ENCODE data around the gene NOTO.
"Not testable (repeated sequence)": the region's sequence is repeated elsewhere in the genome, so short reads cannot be mapped to it uniquely, and the experiment has no call there.

Gene NOTO, protein sequence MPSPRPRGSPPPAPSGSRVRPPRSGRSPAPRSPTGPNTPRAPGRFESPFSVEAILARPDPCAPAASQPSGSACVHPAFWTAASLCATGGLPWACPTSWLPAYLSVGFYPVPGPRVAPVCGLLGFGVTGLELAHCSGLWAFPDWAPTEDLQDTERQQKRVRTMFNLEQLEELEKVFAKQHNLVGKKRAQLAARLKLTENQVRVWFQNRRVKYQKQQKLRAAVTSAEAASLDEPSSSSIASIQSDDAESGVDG

DNA sequence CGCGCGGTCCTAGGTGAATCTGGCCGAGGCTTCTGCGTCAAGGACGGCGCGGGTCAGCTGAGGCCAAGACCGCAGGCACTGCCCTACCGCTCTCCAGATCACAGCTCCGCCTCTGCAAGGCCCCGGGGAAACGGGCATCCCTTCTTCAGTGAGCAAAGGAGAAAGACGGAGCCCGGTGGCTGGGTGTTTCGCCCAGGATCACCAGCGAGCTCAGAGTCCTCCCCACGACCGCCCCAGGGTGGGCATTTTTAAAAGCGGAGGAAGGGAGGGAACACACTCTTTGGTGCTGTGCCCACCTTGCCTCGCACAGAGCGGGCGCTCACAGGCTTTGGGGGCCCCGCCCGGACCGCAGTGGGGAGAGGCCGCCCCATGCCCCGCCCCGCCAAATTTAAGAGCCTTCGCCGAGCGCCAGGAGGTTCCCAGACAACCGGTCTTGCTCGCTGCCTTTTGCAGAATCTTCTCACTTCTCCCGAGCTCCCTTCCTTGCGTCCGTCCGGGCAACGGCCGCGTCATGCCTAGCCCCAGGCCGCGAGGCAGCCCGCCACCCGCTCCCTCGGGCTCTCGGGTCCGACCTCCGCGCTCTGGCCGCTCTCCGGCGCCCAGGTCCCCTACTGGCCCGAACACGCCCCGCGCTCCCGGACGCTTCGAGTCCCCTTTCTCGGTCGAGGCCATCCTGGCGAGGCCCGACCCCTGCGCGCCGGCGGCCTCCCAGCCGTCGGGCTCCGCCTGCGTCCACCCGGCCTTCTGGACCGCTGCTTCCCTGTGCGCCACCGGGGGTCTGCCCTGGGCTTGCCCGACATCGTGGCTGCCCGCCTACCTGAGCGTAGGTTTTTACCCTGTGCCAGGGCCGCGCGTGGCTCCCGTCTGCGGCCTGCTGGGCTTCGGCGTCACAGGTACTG, at the start of gene NOTO:
Gene NOTO (plus strand): TSS at position 419 of the 899 bp plus-strand sequence. CDS start 93 bp downstream, at position 512.
- CTCF ChIA-PET, result no interaction called here
- TF ChIP-seq HDGF (IDR thresholded peaks at IDR 0.05; ENCODE audit: borderline replicate concordance), result no peak
- POLR2A ChIA-PET, result no interaction called here
- no peak for DNase-seq (ENCODE audit: extremely low spot score)

DNA sequence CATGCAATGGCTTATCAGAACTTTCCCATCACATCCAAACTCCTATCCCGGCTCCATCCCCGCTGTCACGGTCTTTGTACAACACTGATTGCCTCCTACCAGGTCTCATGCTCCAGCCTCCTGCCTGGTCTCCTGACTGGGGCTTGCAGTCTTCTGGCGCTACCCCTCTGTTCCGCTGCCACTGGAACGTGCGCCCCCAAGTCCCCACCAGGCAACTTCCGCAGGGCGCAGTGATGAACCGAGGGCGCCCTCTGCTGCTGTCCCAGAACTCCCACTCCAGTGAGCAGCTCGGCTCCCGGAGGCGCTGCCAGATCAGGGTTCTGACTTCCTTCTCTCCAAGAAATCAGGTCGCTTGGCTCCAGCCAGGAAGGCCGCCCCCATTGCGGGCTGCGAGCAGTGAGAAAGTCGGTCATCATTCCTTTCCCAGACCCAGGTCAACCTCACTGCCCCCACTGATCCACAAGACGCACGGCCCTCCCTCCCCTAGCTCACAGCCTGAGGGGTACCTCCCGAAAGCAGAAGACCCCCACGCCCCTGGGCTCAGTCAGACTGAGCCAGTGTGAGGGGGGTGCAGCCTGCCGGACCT, 45.7 kb upstream of the NOTO start:
- DNase-seq (ENCODE audit: extremely low spot score), result peak; percentile 76
- TF ChIP-seq CTBP1 (IDR thresholded peaks at IDR 0.05; ENCODE audit: borderline replicate concordance) (no peak), TARDBP (IDR thresholded peaks at IDR 0.05) (no peak), FOXA1 (IDR thresholded peaks at IDR 0.05) (no peak), L3MBTL2 (conservative IDR thresholded peaks at IDR 0.05) (no peak), FOXM1 (IDR thresholded peaks at IDR 0.05; ENCODE audit: borderline replicate concordance) (no peak), ZNF384 (IDR thresholded peaks at IDR 0.05) (no peak), ARNT (IDR thresholded peaks at IDR 0.05) (no peak), LEF1 (IDR thresholded peaks at IDR 0.05; ENCODE audit: borderline replicate concordance) (no peak), FOXK2 (IDR thresholded peaks at IDR 0.05) (no peak), ELF4 (IDR thresholded peaks at IDR 0.05) (no peak), HDGF (IDR thresholded peaks at IDR 0.05; ENCODE audit: borderline replicate concordance) (no peak), SP1 (IDR thresholded peaks at IDR 0.05) (no peak), NFRKB (IDR thresholded peaks at IDR 0.05) (no peak), BHLHE40 (IDR thresholded peaks at IDR 0.05; ENCODE audit: borderline replicate concordance) (no peak), SUZ12 (IDR thresholded peaks at IDR 0.05) (no peak)
- TF ChIP-seq, protein P1, sequence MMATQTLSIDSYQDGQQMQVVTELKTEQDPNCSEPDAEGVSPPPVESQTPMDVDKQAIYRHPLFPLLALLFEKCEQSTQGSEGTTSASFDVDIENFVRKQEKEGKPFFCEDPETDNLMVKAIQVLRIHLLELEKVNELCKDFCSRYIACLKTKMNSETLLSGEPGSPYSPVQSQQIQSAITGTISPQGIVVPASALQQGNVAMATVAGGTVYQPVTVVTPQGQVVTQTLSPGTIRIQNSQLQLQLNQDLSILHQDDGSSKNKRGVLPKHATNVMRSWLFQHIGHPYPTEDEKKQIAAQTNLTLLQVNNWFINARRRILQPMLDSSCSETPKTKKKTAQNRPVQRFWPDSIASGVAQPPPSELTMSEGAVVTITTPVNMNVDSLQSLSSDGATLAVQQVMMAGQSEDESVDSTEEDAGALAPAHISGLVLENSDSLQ (IDR thresholded peaks at IDR 0.05), result no peak
- ChIA-PET POLR2A (no interaction called here), CTCF (interaction anchor here (0.5 to 2.2 kb wide), 13 partner anchors 18 to 496 kb away, joined by 3 to 37 read pairs (median 4); no protein-coding TSS in a partner anchor)

DNA sequence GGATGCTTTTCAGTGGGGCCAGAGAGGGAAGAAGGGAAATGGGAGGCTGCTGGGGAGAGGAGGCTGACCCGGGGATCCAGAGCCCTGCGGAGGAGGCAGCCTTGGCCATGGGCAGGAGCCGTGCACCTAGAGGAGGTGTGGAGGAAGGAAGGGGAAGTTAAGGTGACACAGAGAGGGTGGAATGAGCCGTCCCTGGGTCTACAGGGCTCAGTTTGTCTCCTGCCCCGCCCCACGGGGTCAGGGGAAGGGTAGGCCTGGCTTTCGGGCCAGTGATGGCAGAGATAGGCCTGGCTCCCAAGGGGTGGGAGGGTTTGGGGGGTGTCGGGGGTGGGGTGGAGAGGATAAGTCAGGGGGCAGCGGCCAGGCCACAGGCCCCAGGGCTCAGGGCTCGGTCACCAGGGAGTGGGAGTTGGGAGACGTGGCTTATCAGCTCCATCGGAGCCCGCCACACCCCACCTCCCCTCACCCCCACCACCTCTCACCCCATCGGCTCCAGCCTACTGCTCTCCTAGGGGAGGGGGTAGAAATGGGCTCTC, 39.5 kb upstream of the NOTO start:
- no peak for DNase-seq (ENCODE audit: extremely low spot score)
- ChIA-PET POLR2A (no interaction called here), CTCF (interaction anchor here (1.0 to 1.7 kb wide), 2 partner anchors 78 to 270 kb away, joined by 4 to 10 read pairs; no protein-coding TSS in a partner anchor)
- TF ChIP-seq SP1 (IDR thresholded peaks at IDR 0.05), result no peak
- no peak for TF ChIP-seq ARNT (IDR thresholded peaks at IDR 0.05)

DNA sequence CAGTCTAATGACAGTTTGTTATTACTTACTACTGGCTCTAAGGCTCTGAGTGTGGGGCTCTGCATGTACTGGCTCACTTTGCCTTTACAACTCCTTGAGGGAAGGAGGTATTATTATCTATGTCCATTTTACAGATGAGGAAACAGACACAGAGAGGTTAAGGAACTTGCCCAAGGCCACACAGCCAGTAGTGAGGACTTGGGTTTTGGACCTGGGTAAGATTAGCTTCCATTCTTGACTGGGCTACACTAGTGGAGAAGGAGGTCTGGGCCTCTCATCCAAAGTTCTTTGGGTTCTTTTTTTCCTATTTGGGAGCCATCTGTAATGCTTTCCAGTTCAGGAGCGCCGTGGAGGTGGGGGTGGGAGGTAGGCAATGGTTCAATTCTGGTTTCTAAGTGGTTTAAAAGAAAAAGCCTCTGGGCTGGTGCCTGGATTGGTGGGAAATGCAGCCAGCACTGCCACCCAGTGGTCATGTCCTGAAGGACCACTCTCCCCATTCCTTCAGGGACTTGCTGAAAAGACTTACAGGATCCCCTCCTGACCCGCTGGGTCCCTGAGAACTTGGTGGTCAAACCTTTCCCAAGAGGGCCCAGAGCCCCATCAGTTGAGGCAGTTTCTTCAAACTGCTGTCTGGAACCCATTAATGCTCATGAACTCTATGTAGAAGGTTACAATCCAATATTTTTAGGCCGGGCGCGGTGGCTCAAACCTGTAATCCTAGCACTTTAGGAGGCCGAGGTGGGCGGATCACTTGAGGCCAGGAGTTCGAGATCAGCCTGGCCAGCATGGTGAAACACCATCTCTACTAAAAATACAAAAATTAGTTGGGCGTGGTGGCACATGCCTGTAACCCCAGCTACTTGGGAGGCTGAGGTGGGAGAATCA, 38.6 kb upstream of the NOTO start:
- ChIA-PET POLR2A (no interaction called here), CTCF (interaction anchor here (1.0 to 1.7 kb wide), 3 partner anchors 14 to 270 kb away, joined by 4 to 10 read pairs (median 4); no protein-coding TSS in a partner anchor)
- DNase-seq (ENCODE audit: extremely low spot score), result peak; percentile 87
- TF ChIP-seq L3MBTL2 (conservative IDR thresholded peaks at IDR 0.05) (no peak), HDGF (IDR thresholded peaks at IDR 0.05; ENCODE audit: borderline replicate concordance) (no peak), ARNT (IDR thresholded peaks at IDR 0.05) (no peak), TARDBP (IDR thresholded peaks at IDR 0.05) (no peak), FOXK2 (IDR thresholded peaks at IDR 0.05) (no peak), SUZ12 (IDR thresholded peaks at IDR 0.05) (no peak), ELF4 (IDR thresholded peaks at IDR 0.05) (no peak)
- TF ChIP-seq, protein P1 (IDR thresholded peaks at IDR 0.05), result no peak

DNA sequence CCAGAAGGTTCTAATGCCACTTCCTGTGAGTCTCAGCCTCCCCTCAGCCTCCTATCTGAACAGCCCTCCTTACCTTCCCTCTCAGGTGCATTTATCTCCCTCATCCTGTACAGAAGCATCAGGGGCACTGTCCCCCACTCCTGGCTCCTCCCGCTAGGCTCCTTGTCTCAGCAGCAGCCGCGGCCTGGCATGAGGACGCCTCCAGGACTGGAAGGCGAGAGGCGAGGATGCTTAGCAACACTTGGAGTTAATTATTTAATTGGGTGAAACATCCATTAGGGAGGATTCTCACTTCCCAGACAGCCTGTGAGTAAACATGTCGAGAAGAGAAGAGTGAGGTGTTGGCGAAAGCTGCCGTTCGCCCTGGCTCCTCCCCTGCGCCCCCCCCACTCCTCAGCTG, 36.4 kb upstream of the NOTO start:
- DNase-seq (ENCODE audit: extremely low spot score); CTCF ChIA-PET; POLR2A ChIA-PET: not testable (repeated sequence)

DNA sequence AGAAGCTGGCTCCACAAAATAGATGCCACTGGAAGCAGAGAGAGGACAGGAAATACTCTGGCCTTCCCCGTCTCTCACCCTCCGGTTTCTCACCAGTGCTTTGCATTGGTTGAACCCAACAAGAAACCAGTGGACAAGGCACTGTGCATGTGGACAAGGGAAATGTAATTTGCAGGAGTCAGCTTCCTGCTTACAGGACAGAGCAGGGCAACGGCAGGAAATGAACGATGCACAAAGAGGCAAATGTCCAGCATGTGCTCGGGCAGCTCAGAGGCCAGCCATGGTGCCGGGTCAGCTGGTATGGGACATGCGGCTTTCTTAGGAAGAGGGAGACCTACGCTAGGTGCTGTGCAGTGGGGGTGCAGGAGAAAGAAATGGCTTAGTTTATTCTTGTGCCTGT, 35.6 kb upstream of the NOTO start:
- DNase-seq (ENCODE audit: extremely low spot score); CTCF ChIA-PET; POLR2A ChIA-PET: not testable (repeated sequence)

DNA sequence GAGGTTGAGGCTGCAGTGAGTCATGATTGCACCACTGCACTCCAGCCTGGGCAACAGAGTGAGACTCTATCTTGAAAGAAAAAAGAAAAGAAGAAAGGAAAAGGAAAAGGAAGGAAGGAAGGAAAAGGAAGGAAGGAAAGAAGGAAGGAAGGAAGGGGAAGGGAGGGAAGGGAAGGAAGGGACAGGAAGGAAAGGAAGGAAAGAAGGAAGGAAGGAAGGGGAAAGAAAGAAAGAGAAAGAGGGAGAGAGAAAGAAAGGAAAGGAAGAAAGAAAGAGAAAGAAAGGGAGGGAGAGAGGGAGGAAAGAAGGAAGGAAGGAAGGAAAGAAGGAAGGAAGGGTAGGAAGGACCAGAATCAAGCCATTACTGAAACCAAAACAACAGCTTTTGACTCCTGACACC, 34.0 kb upstream of the NOTO start:
- DNase-seq (ENCODE audit: extremely low spot score); POLR2A ChIA-PET; CTCF ChIA-PET: not testable (repeated sequence)

DNA sequence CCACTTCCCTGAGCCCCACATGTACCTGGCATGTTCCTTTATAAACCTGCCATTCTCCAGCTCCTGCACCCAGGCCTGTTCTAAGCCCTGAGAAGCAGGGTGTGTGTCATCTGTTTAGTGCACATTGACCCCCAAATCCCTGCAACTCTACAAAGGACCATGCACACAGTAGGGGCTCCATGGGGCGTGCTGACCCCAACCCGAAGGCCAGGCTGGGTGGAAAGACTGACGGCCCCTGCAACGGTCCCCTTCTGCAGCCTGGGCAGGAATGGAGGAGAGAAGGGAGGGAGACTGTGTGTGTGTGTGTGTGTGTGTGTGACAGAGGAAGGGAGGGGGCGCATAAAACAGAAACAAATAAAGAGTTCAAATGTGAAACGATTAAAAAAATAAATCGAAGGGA, 32.0 kb upstream of the NOTO start:
- DNase-seq (ENCODE audit: extremely low spot score); POLR2A ChIA-PET; CTCF ChIA-PET: not testable (repeated sequence)

All from HEK293T (cell line).